Tibial artery (tissue), 4 donors: Measurements from ENCODE around the gene PDCL2.
"Not testable (repeated sequence)": the region's sequence is repeated elsewhere in the genome, so short reads cannot be mapped to it uniquely, and the experiment has no call there.

Experiments
- DNase-seq, 2 donors: peaks; one replicate each; pipeline ENCODE4 v3.0.0-alpha.2; 2019
- H3K27ac ChIP-seq, 2 donors: fragments of 200-600 bp; sonication (generic) in 1 of 2; 1 replicate in 1 of 2; 2 replicates in 1 of 2; pipeline ENCODE4 v1.5.1; 2018 to 2019; ENCODE audit warnings: mild to moderate bottlenecking in 1 of 2
- H3K27me3 ChIP-seq, 2 donors: fragments of 200-600 bp; sonication (generic) in 1 of 2; one replicate each; pipeline versions ENCODE4 v1.5.1 to v1.6.0; 2016 to 2019
- H3K36me3 ChIP-seq, 3 donors: fragments of 200-600 bp; sonication (generic) in 2 of 3; one replicate each; pipeline ENCODE4 v1.5.1; 2016 to 2019; ENCODE audit warnings: mild to moderate bottlenecking in 2 of 3
- H3K4me1 ChIP-seq, 4 donors: fragments of 200-600 bp; sonication (generic) in 2 of 4; 1 replicate in 3 of 4; 2 replicates in 1 of 4; pipeline ENCODE4 v1.5.1; 2016 to 2019
- H3K4me3 ChIP-seq, 2 donors: fragments of 200-600 bp; sonication (generic) in 1 of 2; 1 replicate in 1 of 2; 2 replicates in 1 of 2; pipeline ENCODE4 v1.5.1; 2018 to 2019; ENCODE audit warnings: mild to moderate bottlenecking in 2 of 2
- H3K9me3 ChIP-seq, 3 donors: fragments of 200-600 bp; sonication (generic) in 1 of 3; one replicate each; pipeline ENCODE4 v1.5.1; 2016 to 2019
- CTCF ChIP-seq, 2 experiments: fragments of 200-600 bp in 1 of 2; fragments of 450-650 bp in 1 of 2; IDR thresholded peaks; one replicate each; pipeline ENCODE4 v1.5.1; 2017 to 2019; ENCODE audit warnings: antibody characterized with exemption in 2 of 2, mild to moderate bottlenecking in 1 of 2, moderate library complexity in 1 of 2
- intact Hi-C: fragments of 100-400 bp; cut with DNase I; formaldehyde crosslinking; loops from one replicate; pipeline ENCODE4 v1.15.0; 2023; ENCODE audit warnings: low total_unique reads

PDCL2 gene

DNA sequence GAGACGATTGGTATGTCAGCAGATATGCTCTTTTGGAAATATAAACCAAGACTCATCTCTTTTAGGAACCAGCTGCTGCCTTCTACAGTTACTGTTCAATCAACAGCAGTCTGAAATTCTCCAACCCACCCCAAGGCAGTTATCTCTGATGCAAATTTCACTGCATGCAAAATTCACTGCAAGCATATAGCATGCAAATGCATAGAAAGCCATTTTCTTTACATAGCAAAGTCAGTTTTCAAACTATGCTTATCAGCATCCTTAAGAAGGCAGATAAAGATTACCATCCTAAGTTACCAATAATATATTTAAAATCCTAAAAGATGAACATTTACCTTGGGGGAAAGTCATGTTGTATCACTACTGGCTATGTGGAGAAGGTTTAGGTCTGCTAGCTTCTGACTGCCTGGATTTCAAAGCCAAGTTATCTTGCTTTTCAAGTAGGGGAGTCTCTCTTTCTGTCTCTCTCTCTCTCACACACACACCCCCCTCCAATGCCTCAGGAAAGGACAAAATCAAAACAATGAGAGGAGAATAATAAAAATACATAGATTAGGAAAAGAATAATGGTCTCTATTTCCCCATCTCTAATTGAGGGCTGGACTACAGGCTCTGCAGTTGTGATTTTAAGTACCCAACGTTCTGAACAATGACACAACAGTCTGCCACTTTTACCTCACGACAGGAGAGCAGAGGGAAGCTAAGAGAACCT lies 42.5 kb upstream of the PDCL2 start:
- Histone ChIP-seq H3K4me1 (peaks cover 0 to 24% (median 14%) of the 10 kb centered on the region in 4 donors), H3K27ac (no peak overlapping the region), H3K27me3 (peaks cover 3 to 29% of the 10 kb centered on the region in 2 donors), H3K4me3 (no peak overlapping the region), H3K9me3 (no peaks in the 10 kb centered on the region), H3K36me3 (no peaks in the 10 kb centered on the region)
- no peak for DNase-seq
- intact Hi-C loops, result no loop called here
- no peak for TF ChIP-seq CTCF (IDR thresholded peaks at IDR 0.05)

DNA sequence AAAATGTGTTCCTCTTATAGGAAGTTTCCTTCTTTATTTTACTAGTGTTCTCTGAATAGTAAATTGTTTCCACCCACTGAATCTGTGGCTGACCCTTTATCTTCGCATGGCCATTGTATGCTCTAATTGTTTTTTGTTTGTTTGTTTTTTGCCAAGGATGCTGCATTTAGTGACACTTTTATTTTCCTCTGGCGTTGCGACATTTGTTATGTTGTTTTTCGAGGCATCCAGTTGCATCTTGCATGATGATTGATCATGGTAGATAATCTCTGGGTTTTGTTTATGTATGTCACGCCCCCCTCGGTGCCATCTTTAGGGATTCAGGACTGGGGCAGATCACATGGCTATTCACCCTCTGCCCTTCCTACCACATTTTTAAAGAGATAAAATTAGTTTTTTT lies 41.9 kb upstream of the PDCL2 start:
- Histone ChIP-seq H3K27ac (no peak overlapping the region), H3K4me1 (peaks cover 0 to 24% (median 14%) of the 10 kb centered on the region in 4 donors), H3K9me3 (no peaks in the 10 kb centered on the region), H3K4me3 (no peak overlapping the region), H3K36me3 (no peaks in the 10 kb centered on the region), H3K27me3 (peaks cover 3 to 29% of the 10 kb centered on the region in 2 donors)
- intact Hi-C loops, result no loop called here
- no peak for DNase-seq
- no peak for TF ChIP-seq CTCF (IDR thresholded peaks at IDR 0.05)

DNA sequence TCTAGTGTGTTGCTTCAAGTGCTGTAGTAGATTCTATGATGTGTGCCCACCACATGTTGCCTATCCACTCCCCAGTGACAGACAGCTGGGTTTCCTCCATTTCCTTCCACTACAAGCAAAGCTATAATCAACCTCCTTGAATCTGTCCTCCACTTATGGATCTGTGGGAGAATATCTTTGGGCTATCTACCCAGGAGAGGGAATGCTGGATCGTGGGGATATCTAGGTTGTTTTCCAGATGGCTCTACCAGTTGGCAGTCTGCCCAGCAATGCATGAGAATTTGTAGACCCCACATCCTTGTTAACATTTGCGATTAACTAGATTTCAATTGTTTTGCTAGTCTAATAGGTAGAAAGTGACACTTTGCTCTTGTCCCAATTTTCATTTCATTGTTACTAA lies 33.8 kb upstream of the PDCL2 start:
- no peak overlapping the region for H3K27ac ChIP-seq
- H3K36me3 ChIP-seq, result no peaks in the 10 kb centered on the region
- H3K4me3 ChIP-seq, result no peak overlapping the region
- DNase-seq, result no peak
- intact Hi-C loops, result no loop called here
- H3K4me1 ChIP-seq, result no peaks in the 10 kb centered on the region
- H3K9me3 ChIP-seq, result no peaks in the 10 kb centered on the region
- H3K27me3 ChIP-seq, result no peaks in the 10 kb centered on the region
- TF ChIP-seq CTCF (IDR thresholded peaks at IDR 0.05), result no peak

- H3K4me3 ChIP-seq, H3K27me3 ChIP-seq, DNase-seq, H3K36me3 ChIP-seq, intact Hi-C loops, H3K27ac ChIP-seq, H3K4me1 ChIP-seq, H3K9me3 ChIP-seq: not testable (repeated sequence)
These were observed 32.0 kb upstream of the PDCL2 start for GRCh38 chr4:55624063-55624462.

DNA sequence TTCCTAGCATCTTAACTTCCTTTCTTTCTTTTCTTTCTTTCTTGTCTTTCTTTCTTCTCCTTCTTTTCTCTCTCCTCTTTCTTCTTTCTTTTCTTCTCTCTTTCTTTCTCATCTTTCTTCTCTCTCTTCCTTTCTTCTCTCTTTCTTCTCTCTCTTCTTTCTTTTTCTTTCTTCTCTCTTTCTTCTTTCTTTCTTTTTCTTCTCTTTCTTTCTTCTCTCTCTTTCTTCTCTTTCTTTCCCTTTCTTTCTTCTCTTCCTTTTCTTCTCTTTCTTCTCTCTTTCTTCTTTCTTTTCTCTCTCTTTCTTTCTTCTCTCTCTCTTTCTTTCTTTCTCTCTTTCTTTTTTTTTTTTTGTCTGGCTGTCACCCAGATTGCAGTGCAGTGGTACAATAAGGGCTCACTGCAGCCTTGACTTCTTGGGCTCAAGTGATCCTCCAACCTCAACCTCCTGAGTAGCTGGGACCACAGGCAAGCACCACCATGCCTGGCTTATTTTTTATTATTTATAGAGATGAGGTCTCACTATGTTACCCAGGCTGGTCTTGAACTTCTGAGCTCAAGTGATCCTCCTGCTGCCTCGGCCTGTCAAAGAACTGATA lies 26.6 kb upstream of the PDCL2 start:
- intact Hi-C loops, result no loop called here
- DNase-seq, result no peak
- H3K4me1 ChIP-seq, result no peaks in the 10 kb centered on the region
- no peak overlapping the region for H3K27ac ChIP-seq
- H3K4me3 ChIP-seq, result no peak overlapping the region
- no peaks in the 10 kb centered on the region for H3K9me3 ChIP-seq
- no peaks in the 10 kb centered on the region for H3K36me3 ChIP-seq
- TF ChIP-seq CTCF (IDR thresholded peaks at IDR 0.05), result no peak
- no peaks in the 10 kb centered on the region for H3K27me3 ChIP-seq

DNA sequence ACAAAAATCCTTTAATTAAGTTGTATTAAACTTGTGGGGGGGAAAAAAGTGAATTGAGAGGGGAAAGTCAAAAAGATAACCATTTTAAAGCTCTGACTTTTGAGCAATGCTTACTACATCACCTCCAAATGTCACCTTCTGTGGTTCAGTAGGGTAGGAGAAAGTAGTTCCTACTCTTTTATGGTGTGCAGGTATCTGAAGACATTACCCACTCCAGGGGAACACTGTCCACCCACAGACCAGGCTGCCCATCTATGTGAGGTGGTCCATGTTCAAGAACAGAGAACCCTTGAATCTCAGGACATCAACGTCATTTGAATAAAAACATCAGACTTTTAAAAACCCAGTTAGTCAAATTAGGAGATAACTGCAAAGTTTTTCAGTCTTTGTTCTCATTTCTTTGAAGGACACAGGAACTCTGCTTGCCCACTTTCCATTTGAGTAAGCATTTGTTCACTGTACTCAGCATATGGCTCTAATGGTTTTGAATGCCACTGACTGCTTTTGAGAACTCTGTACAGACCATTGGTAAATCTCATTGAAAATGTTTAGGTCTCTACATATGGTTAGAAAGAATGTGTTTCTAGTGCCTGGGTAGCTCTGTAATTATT lies 25.6 kb upstream of the PDCL2 start:
- TF ChIP-seq CTCF (IDR thresholded peaks at IDR 0.05), result no peak
- DNase-seq, result no peak
- Histone ChIP-seq H3K9me3 (no peaks in the 10 kb centered on the region), H3K27me3 (no peaks in the 10 kb centered on the region), H3K27ac (no peak overlapping the region), H3K4me3 (no peak overlapping the region), H3K4me1 (no peaks in the 10 kb centered on the region), H3K36me3 (no peaks in the 10 kb centered on the region)
- intact Hi-C loops, result no loop called here
